NCI-H524 (cell line): ENCODE data around the gene TRIO.

ENCODE experiments used
- DNase-seq, 2 experiments: peaks; one replicate each; lab custom pipeline; 2025; lab: John Stamatoyannopoulos, UW

The TRIO gene

DNA sequence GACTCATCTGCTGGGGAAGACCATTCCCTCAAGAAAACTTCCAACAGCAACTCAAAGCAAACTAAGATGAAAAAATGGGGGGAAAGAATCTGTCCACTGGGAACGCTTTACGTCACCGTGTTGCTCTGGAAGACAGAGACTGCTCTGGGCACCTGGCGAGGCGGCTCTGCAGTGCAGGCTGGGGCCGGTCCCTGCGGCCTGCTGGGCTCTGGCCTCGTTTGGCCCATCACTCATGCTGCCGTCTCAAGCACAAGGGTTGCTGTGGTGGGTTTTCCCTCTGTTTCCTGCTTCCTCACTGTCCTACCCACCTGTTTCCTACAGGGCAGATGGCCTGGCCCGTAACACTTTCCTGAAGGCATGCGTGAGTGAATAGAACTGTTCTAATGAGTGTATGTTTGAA is 345.6 kb downstream of the TRIO start:
- no peak for DNase-seq

DNA sequence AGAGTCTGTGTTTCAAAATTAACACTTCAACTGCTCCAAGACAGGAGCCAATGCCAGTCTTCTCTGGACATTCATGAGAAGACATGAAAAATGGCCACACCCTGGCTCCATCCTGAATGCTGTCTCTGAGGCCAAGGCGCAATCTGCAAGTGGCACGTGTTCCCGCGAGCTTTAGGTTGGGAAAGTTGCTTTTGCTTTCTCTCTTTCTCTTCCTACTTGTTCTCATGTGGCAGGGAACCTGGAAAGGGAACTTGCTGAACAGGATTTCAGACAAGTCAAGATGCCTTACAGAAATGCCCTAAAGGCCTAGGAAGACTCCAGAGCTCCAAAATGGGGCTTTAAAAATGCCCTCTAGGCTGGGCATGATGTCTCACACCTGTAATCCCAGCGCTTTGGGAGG is 346.5 kb downstream of the TRIO start:
- no peak for DNase-seq

DNA sequence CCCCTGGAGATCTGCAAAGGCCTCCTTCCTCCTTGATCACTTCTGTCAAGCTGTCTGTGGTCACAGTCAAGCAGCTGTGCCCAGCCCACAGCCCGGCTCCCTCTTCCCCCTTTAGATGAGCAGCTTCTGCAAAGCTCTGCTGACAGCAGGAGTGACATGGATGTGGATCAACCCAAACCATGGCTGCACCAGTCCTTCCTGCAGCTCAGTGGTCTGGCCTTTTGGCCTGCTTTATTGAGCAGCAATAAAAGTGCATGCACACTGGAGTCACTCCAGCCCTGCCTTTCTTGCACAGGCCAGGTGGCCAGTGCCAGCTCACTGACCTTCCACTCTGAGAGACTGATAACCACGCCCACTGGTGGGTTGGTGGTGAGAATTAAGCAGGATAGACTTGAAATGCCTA is 347.2 kb downstream of the TRIO start:
- no peak for DNase-seq

DNA sequence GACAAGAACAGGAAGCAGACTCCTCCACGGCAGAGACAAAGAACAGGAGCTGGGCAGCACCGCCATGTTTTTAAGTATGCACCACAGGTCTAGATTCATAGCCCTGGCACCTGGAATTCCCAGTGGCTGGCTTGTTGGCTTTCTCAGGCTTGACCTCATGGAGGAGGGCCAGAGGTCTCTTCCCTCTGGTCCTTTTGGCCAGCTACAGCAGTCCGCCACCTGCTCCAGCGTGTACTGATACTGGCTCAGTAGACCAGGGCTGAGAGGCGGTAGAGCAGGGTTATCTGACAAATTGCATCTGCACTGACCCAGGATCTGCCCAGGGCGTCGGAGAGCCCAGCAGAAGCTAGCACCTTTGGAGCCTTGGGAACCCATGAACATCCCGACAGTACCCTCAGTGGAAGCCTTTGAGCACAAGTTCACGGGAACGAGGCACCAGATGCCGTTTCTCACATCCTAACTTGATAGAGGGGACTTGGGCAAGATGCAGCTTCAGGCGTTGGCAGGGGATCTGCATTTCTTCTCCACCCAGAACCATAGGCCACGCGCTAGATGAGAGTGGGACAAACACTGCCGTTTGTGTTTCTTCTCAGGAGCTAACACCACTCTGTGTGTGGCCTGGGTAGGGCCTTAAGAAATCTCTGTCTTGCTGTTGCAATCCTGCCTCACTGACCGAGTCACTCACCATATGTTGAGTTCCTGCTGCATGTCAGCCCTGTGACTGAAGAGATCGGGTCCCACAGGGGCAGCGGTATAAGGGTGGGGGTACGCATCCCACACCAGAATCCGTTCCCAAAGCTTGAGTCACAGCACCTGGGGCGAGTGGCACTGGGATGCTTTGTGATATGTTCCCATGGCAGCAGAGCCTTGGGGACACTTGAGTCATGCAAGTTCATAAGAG is 348.1 kb downstream of the TRIO start:
- no peak for DNase-seq

DNA sequence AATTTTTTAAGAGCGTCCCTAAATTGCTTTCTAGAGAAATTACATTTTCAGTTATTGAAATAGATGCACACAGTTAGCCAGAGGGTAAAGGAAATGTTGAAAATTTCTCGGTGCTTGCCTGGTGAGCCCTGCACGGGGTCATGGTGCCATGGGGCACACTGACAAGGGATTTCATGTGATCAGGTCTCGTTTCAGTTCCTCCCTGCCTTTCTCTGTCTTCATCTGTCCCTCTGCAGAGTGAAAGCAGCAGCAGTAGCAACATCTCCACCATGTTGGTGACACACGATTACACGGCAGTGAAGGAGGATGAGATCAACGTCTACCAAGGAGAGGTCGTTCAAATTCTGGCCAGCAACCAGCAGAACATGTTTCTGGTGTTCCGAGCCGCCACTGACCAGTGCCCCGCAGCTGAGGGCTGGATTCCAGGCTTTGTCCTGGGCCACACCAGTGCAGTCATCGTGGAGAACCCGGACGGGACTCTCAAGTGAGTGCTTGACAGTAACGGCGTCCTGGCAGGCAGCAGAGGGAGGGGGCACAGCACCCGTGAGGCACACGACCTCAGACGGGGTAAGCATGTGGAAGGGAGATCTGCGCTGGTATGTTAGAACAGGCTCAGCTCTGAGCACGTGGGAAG is 349.3 kb downstream of the TRIO start:
- no peak for DNase-seq

DNA sequence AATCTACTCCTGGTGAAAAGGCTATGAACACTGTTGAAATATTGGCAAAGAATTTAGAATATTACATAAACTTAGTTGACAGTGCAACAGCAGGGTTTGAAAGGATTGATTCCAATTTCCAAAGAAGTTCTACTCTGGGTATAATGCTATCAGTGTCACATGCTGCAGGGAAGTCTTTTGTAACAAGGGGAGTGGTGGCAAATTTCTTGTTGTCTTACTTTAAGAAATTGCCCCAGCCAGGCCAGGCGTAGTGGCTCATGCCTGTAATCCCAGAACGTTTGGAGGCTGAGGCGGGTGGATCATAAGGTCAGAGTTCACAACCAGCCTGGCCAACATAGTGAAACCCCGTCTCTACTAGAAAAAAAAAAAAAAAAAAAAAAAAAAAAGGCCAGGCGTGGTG is 352.2 kb downstream of the TRIO start:
- DNase-seq, result no peak

DNA sequence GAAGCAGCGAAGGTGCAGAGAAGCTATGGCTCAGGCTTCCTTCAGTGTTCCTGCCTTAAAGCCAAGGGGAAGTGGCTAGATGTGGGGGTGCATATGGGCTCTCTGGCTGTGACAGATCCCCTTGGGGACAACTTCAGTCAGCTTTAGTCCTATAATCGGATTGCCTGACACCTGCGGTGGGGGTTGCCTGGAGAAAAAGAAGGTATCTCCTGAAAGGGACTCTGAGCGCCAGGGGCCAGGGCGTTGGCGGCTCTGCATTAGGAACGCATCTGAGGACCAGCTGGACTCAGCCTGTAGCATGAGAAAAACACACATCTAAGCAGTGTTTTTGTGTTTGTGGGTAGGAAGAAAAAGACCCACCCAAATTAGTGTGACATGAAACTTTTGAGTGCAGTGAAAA is 354.2 kb downstream of the TRIO start:
- DNase-seq, result peak; percentile 84 to 91

DNA sequence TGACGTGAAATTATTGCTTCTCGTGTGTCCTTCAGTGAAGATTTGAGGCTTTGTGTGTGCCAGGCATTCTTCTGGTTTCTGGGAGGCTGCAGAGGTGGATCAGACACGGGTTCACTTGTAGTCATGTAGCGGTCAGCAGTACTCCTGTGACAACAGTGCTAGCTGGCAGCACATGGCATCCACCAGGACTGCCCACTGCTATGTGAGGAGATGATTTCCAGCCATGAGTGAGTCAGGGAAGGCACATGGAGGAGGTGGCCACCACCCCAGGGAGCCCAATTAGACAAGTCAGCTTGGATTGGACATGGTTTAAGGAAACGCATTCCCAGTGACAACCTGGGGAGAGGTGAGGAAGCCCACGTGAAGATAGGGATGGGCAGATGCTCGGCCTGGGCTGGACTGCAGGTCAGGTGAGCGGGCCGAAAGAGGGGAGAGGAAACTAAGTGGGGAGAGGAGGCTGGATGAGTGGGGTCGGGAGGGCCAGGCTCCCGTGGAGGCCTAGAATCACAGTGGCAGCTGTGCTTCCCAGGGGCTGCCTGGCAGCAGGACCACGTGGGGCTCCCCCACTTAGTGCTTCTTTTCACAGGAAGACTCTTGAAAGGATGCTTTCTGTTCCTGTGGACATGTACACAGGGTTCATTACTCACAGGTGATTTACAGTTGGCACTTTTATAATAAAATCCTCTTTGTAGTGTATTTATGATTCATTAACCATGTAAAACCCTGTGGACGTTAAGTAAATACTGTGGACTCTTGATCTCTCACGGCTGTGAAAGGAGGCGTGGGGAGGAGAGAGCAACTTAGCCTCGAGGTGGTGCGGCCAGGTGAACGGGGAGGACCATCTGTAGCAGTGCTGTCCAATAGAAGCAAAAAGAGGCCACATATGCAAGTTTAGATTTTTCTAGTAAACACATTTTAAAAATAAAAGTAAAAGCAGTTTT is 358.5 kb downstream of the TRIO start:
- no peak for DNase-seq

DNA sequence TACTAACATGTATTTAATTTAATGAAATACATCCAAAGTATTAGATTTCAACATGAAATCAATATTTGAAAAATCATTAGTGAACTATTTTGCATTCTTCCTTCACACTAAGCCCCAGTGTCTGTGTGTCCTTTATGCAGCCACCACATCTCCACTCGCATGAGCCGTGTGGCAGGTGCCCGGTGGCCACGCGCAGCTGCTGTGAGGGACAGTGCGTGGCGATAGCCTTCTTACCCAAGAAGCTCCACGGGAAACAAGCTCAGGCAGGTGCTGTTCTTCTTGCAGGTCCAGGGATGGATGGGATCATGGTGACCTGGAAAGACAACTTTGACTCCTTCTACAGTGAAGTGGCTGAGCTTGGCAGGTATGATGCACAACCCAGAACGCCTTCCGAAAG is 359.1 kb downstream of the TRIO start:
- DNase-seq, result no peak

DNA sequence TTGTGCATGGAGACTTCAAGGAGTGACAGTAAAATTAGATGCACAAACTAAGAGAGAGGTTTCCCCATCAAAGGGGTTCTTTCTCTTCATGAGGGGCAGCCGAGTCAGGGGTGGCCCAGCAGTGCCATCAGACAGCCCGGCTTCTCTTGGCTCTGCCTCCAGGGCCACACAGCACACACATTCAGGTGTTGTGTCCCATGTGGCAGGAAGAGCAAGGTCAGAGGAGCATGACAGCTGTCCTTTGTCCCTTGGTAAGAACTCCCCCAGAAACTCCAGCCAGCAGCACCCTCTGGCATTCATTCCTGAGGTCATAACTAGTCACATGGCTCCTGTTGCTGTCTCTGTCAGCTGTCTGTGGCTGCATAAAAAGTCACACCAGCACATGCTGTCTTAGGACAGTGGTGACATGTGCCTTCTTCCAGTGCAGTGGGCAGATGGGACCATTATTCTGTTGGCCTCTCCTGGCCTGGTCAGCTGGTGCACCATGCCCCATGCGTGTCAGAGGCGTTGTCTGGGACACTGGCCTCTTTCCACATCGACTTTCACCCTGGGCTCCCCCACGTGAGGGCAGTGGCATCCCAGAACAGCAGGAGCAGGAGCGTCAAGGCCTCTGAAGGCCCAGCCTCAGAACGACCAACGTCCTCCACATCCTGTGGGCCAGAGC is 360.0 kb downstream of the TRIO start:
- no peak for DNase-seq

DNA sequence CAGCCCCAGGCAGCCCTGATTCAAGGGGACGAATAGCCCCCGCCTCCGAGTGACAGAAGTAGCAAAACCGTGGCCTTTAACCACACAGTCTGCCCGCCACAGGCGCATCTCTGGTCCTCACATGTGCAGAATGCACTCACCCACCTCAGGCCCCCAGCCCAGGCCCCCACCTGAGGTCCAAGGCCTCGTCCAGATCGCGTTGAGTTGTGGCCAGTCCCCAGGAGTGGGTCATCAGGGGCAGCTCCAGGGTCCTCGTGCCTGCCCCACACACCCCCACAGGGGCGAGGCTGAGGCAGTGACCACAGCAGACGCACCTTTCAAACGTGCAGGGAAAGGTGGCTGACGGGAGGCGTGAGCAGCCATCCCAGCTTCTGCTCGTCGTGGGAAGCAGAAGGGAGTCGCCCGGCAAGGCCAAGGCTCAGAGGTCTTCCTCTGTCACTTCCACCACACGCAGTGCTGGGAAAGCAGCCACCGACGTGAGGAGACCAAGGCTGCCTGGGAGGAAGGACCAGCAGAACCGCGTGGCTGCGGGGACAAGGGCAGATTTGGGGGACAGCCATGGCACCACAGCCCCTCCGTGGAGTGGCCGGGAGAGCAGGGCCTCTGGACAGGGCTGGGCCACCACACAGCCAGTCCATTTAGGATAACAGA is 360.7 kb downstream of the TRIO start:
- DNase-seq, result no peak

DNA sequence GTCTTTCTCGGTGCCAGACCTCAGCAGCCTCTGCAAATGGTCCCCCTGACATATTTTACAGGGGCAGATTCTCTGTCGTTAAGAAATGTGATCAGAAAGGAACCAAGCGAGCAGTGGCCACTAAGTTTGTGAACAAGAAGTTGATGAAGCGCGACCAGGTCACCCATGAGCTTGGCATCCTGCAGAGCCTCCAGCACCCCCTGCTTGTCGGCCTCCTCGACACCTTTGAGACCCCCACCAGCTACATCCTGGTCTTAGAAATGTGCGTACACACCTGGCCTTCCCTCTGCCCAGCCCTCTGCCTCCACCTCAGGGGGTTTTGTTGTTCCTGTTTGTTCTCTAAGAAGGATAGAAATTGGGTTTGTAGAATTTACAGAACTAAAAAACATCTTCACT is 361.2 kb downstream of the TRIO start:
- no peak for DNase-seq

DNA sequence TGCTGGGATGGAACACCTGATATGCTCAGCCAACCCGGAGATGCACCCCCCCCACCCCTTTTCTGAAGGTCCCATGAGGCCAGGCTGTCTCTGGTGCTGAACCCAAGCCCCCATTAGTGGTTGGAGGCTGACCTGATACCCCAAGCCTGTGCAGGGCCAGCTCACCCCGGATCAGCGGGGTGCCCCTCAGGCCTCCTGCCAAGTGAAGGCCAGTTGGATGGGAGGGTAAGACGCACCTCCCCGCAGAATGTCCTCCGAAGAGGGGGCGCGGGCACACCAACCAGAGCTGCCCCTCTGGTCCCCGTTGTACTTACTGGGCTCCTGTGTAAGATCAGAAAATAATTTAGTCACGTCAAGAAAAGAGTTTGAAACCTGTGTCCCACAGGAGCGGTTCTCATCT is 361.7 kb downstream of the TRIO start:
- DNase-seq, result no peak

DNA sequence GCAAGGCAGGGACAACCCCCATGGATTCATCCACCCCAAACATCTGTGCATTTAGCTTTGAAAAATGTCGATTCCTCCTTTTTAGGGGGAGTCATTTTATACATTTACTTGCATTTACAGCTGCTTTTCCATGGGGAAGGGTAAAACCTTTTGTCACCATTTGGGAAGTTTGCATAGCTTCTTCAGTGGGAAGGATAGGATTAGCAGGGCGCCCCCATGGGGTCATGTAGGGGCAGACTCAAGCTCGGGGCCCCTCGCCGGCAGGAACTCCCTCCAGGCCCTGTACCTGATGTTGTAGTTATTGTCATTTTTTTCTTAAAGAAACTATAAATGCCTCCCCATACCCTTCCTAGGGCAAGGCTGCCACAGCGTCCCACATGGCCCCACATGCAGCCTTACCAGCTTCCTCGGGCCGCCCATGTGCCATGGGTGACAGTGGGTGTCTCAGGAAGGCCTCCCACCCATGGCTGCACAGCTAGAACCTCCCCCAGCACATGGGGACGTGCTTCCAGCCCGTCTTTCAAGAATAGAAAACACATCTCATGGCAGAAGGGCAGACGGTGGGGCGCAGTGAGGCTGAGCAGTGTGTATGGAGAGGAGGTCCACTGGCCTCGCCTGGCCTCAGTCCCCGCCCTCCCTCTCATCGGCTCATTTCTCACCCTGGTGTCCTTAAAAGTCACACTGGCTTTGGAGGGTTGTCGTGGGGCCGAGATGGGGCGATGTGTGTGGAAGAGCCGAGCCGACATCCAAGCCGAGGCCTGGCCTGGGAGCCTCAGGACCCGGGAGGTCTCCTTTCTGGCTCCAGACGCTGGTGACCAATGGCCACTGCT is 362.4 kb downstream of the TRIO start:
- DNase-seq, result no peak

DNA sequence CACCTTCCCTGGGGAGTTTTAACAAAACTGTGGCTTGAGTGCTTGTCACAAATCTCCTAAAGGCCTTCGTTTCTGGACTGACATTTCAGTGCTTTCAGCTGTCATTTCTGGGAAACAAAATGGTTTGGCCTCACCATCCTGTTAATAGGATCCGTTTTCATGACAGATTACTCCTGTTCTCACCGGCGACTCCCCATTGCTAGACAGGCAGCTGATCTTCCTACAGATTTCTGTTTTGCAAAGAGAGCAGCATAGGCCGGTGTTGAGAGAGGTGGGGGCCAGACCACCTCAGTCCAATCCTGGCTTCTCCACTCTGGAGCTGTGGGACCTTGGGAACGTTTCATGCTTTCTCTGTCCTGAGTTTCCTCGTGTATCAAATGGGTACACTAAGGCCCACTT is 363.0 kb downstream of the TRIO start:
- DNase-seq, result no peak

DNA sequence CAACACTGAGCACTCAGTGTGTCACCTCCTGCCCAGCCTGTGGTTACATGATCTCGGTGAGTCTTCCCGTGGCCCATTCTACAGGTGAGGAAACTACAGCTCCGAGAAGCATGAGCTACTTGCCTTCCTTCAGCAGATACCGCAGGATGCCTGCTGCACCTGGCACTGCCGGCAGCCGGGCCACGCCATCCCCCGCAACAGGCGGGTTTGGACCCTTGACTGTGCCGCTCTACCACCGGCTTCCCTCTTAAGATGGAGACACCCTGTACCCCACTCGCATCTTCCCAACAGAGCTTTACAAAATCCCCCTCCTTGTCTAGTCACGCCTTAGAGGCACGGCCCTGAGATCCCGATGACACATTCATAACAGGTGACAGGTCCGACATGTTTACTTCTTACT is 363.5 kb downstream of the TRIO start:
- no peak for DNase-seq

DNA sequence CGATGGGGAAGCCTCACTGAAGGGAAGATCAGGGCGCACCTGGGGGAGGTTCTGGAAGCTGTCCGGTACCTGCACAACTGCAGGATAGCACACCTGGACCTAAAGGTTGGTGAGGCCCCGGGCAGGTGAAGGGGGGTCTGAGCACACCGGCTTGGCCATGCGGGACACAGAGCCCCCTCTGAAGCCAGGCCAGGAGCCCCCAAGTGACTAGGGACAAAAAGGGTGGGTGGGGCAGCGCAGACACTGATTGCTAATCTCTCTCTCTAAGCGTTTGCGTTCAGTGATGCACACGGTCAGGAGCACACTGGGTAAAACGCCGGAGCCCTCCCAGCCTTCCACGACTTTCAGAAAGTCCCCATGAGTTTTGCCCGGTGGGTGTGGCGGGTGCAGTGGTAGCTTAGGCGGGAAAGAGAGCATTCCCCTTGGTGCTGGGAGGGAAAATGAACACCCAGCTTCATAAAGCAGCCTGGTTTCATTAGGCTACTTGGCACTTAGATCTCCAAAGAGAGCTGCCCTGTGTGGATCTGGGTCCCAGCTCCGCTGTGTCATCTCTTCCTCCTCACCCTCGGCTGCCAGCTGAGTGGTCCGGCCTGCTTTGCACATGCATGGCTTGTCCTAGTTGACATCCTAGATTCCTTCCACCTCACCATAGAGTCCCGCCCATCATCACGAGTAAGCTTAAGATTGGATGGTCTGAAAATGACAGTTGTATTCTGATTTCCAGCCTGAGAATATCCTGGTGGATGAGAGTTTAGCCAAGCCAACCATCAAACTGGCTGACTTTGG is 364.2 kb downstream of the TRIO start:
- DNase-seq, result no peak

DNA sequence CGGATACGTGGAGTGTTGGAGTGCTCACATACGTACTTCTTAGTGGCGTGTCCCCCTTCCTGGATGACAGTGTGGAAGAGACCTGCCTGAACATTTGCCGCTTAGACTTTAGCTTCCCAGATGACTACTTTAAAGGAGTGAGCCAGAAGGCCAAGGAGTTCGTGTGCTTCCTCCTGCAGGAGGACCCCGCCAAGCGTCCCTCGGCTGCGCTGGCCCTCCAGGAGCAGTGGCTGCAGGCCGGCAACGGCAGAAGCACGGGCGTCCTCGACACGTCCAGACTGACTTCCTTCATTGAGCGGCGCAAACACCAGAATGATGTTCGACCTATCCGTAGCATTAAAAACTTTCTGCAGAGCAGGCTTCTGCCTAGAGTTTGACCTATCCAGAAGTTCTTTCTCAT is 364.9 kb downstream of the TRIO start:
- DNase-seq, result no peak

DNA sequence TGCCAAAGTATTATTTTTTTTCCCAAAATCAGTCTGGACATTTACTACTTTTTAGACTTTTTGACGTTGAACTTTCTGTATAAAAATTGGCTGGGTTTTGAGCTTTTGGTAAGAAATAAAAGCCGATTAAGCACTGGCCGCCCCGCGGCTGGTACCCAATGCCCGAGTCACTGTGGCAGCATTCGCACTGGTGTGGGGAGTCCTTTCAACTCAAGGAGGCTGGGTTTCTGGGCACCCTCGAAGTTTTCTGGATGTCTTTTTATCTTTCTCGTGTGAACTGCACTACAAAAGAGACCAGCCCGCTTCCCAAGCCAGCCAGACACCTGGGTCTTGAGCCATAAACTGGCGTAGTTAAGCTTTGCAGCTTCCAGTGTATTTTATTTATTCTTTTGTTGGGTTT is 366.4 kb downstream of the TRIO start:
- no peak for DNase-seq
